HEK293 (cell line): ENCODE data around the gene CD83.

ENCODE experiments used
- TRIM28 ChIP-seq: IDR thresholded peaks from 2 replicates; pipeline ENCODE4 v1.6.1; 2011; ENCODE audit warnings: low read length, control low read depth, borderline replicate concordance
- ZNF174 ChIP-seq: fragments of 450-650 bp; formaldehyde crosslinking; IDR thresholded peaks from 2 replicates; pipeline ENCODE4 v1.5.0; 2017; ENCODE audit warnings: missing biosample characterization, mild to moderate bottlenecking, missing genetic modification characterization
- ZNF274 ChIP-seq, 2 experiments: fragments of 200-500 bp in 1 of 2; fragments of 450-650 bp in 1 of 2; sonication (Bioruptor generic) in 1 of 2; formaldehyde crosslinking in 1 of 2; IDR thresholded peaks; 2 replicates each; pipeline versions ENCODE4 v1.5.1 to v1.6.1; 2014 to 2016; ENCODE audit warnings: borderline replicate concordance in 1 of 2, inconsistent platforms in 1 of 2, low read length in 1 of 2, missing biosample characterization in 1 of 2, missing genetic modification characterization in 1 of 2
- ZNF549 ChIP-seq: fragments of 450-650 bp; IDR thresholded peaks from 2 replicates; pipeline ENCODE4 v1.5.1; 2018; ENCODE audit warnings: missing biosample characterization, missing genetic modification characterization, mild to moderate bottlenecking, inconsistent platforms, moderate library complexity
- TF ChIP-seq, protein P1 (sequence below): fragments of 450-650 bp; formaldehyde crosslinking; IDR thresholded peaks from 2 replicates; pipeline ENCODE4 v1.5.1; 2016; ENCODE audit warnings: missing biosample characterization, missing genetic modification characterization
- TF ChIP-seq, protein P2 (sequence below): fragments of 450-650 bp; IDR thresholded peaks from 2 replicates; pipeline ENCODE4 v1.5.1; 2018; ENCODE audit warnings: missing biosample characterization, missing genetic modification characterization
- TF ChIP-seq, protein P3 (sequence below): fragments of 450-650 bp; formaldehyde crosslinking; IDR thresholded peaks from 2 replicates; pipeline ENCODE4 v1.5.1; 2016; ENCODE audit warnings: missing biosample characterization, missing genetic modification characterization

DNA sequence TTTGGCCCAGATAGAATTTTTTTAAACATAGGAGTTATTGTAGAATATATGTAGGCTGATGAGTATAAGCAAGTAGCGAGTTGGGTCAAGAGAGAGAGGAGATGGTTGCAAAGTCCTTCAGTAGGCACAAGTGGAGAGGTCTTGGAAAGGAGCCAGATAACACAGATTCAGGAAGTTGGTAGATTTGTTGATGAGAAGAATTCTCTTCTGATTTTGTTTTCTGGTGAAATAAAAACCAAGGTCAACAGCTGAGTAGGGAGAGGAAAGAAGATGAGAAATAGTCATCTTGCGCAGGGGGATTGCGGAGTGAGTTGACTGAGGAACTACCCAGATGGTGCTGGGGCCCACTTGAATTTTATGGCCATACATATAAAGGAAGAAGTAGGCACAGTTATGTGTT, 17.4 kb upstream of the CD83 start:
- TF ChIP-seq, protein P1, sequence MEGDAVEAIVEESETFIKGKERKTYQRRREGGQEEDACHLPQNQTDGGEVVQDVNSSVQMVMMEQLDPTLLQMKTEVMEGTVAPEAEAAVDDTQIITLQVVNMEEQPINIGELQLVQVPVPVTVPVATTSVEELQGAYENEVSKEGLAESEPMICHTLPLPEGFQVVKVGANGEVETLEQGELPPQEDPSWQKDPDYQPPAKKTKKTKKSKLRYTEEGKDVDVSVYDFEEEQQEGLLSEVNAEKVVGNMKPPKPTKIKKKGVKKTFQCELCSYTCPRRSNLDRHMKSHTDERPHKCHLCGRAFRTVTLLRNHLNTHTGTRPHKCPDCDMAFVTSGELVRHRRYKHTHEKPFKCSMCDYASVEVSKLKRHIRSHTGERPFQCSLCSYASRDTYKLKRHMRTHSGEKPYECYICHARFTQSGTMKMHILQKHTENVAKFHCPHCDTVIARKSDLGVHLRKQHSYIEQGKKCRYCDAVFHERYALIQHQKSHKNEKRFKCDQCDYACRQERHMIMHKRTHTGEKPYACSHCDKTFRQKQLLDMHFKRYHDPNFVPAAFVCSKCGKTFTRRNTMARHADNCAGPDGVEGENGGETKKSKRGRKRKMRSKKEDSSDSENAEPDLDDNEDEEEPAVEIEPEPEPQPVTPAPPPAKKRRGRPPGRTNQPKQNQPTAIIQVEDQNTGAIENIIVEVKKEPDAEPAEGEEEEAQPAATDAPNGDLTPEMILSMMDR (tag by site-specific recombination) = no peak
- TF ChIP-seq, protein P2, sequence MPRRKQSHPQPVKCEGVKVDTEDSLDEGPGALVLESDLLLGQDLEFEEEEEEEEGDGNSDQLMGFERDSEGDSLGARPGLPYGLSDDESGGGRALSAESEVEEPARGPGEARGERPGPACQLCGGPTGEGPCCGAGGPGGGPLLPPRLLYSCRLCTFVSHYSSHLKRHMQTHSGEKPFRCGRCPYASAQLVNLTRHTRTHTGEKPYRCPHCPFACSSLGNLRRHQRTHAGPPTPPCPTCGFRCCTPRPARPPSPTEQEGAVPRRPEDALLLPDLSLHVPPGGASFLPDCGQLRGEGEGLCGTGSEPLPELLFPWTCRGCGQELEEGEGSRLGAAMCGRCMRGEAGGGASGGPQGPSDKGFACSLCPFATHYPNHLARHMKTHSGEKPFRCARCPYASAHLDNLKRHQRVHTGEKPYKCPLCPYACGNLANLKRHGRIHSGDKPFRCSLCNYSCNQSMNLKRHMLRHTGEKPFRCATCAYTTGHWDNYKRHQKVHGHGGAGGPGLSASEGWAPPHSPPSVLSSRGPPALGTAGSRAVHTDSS = no peak
- TF ChIP-seq ZNF174 (tag by site-specific recombination) = no peak
- TF ChIP-seq, protein P3, sequence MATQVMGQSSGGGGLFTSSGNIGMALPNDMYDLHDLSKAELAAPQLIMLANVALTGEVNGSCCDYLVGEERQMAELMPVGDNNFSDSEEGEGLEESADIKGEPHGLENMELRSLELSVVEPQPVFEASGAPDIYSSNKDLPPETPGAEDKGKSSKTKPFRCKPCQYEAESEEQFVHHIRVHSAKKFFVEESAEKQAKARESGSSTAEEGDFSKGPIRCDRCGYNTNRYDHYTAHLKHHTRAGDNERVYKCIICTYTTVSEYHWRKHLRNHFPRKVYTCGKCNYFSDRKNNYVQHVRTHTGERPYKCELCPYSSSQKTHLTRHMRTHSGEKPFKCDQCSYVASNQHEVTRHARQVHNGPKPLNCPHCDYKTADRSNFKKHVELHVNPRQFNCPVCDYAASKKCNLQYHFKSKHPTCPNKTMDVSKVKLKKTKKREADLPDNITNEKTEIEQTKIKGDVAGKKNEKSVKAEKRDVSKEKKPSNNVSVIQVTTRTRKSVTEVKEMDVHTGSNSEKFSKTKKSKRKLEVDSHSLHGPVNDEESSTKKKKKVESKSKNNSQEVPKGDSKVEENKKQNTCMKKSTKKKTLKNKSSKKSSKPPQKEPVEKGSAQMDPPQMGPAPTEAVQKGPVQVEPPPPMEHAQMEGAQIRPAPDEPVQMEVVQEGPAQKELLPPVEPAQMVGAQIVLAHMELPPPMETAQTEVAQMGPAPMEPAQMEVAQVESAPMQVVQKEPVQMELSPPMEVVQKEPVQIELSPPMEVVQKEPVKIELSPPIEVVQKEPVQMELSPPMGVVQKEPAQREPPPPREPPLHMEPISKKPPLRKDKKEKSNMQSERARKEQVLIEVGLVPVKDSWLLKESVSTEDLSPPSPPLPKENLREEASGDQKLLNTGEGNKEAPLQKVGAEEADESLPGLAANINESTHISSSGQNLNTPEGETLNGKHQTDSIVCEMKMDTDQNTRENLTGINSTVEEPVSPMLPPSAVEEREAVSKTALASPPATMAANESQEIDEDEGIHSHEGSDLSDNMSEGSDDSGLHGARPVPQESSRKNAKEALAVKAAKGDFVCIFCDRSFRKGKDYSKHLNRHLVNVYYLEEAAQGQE = no peak
- TF ChIP-seq TRIM28 = no peak
- TF ChIP-seq ZNF549 (tag by site-specific recombination) = no peak
- no peak for TF ChIP-seq ZNF274 (IDR thresholded peaks at IDR 0.05; ENCODE audit: low read length)
- no peak for TF ChIP-seq ZNF274 (tag by site-specific recombination; IDR thresholded peaks at IDR 0.05; ENCODE audit: borderline replicate concordance)
